ENCODE measurements around the gene SP9.

DNA sequence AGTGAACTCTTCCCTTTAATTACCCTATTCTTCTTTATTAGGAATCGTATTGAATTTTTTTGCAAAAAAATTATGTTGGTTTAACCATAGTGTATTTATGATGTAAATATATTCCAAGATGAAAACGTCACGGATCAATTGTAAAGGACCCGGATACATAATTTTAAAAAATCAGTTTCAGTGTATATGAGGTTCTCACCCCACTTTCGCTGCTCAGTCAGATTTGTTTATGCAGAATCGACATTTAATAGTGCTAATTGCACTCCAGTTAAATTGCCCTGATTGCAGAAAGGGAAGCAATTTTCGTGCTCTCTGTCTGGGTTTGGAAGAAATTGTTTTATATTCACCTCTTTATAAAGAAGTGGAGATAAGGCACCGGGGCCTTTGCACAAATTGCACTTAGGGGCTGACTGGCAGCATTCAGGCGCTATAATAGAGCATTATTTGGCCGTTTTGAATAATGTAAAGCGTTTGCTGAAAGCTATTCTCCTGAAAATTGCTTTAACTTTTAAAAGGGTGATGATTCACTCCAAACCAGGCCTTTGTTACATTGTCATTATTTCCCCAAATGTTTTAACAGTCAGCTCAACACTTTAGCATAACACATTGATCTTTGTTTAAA is 3.0 kb upstream of the SP9 start:
- TF ChIP-seq POLR3A (IDR thresholded peaks at IDR 0.05; ENCODE audit: borderline replicate concordance, extremely low read depth, insufficient read depth, insufficient read length), result no peak
- TF ChIP-seq CREM (IDR thresholded peaks at IDR 0.05; ENCODE audit: low read depth), result no peak
- TF ChIP-seq, protein P1, sequence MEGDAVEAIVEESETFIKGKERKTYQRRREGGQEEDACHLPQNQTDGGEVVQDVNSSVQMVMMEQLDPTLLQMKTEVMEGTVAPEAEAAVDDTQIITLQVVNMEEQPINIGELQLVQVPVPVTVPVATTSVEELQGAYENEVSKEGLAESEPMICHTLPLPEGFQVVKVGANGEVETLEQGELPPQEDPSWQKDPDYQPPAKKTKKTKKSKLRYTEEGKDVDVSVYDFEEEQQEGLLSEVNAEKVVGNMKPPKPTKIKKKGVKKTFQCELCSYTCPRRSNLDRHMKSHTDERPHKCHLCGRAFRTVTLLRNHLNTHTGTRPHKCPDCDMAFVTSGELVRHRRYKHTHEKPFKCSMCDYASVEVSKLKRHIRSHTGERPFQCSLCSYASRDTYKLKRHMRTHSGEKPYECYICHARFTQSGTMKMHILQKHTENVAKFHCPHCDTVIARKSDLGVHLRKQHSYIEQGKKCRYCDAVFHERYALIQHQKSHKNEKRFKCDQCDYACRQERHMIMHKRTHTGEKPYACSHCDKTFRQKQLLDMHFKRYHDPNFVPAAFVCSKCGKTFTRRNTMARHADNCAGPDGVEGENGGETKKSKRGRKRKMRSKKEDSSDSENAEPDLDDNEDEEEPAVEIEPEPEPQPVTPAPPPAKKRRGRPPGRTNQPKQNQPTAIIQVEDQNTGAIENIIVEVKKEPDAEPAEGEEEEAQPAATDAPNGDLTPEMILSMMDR (IDR thresholded peaks at IDR 0.05 in 2 of 3, conservative IDR thresholded peaks at IDR 0.05 in 1 of 3; ENCODE audit: insufficient read depth in 2 of 3, low read depth in 1 of 3, low read length in 3 of 3), result no peak
- no peak for TF ChIP-seq MXD1 (CRISPR knock-in tag; IDR thresholded peaks at IDR 0.05; ENCODE audit: borderline replicate concordance, poor library complexity, severe bottlenecking)
- TF ChIP-seq, protein P2, sequence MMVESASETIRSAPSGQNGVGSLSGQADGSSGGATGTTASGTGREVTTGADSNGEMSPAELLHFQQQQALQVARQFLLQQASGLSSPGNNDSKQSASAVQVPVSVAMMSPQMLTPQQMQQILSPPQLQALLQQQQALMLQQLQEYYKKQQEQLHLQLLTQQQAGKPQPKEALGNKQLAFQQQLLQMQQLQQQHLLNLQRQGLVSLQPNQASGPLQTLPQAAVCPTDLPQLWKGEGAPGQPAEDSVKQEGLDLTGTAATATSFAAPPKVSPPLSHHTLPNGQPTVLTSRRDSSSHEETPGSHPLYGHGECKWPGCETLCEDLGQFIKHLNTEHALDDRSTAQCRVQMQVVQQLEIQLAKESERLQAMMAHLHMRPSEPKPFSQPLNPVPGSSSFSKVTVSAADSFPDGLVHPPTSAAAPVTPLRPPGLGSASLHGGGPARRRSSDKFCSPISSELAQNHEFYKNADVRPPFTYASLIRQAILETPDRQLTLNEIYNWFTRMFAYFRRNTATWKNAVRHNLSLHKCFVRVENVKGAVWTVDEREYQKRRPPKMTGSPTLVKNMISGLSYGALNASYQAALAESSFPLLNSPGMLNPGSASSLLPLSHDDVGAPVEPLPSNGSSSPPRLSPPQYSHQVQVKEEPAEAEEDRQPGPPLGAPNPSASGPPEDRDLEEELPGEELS (CRISPR knock-in tag; IDR thresholded peaks at IDR 0.05; ENCODE audit: borderline replicate concordance), result no peak
- no peak for TF ChIP-seq ZNF140 (CRISPR knock-in tag; IDR thresholded peaks at IDR 0.05)
- TF ChIP-seq HMG20A (CRISPR knock-in tag; conservative IDR thresholded peaks at IDR 0.05), result no peak
- no peak for TF ChIP-seq ELF4 (CRISPR knock-in tag; IDR thresholded peaks at IDR 0.05)
- no peak for TF ChIP-seq TAF1 (IDR thresholded peaks at IDR 0.05; ENCODE audit: control insufficient read depth, extremely low read depth, insufficient read depth, low read length, severe bottlenecking)
- TF ChIP-seq E2F4 (CRISPR knock-in tag; IDR thresholded peaks at IDR 0.05; ENCODE audit: low read depth), result no peak
- no peak for TF ChIP-seq GATA2 (CRISPR knock-in tag; IDR thresholded peaks at IDR 0.05)
- TF ChIP-seq REST (IDR thresholded peaks at IDR 0.05; ENCODE audit: borderline replicate concordance), result no peak
- TF ChIP-seq REST (CRISPR knock-in tag; IDR thresholded peaks at IDR 0.05; ENCODE audit: low read depth), result no peak
- TF ChIP-seq, protein P3, sequence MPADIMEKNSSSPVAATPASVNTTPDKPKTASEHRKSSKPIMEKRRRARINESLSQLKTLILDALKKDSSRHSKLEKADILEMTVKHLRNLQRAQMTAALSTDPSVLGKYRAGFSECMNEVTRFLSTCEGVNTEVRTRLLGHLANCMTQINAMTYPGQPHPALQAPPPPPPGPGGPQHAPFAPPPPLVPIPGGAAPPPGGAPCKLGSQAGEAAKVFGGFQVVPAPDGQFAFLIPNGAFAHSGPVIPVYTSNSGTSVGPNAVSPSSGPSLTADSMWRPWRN (IDR thresholded peaks at IDR 0.05; ENCODE audit: low read depth), result no peak
